Transverse colon (tissue), 4 donors: ENCODE results near the gene NYNRIN.

Experiments
- CTCF ChIP-seq, 5 experiments: fragments of 200-600 bp in 3 of 5; fragments of 450-650 bp in 2 of 5; sonication (generic) in 3 of 5; IDR thresholded peaks; 1 replicate in 2 of 5; 2 replicates in 3 of 5; pipeline ENCODE4 v1.5.1; 2016 to 2017; ENCODE audit warnings: antibody characterized with exemption in 5 of 5, inconsistent platforms in 3 of 5, mild to moderate bottlenecking in 2 of 5, moderate library complexity in 1 of 5
- EP300 ChIP-seq: sonication (generic); formaldehyde crosslinking; IDR thresholded peaks from one replicate; pipeline ENCODE4 v1.6.1; 2017; ENCODE audit warnings: antibody characterized with exemption, low read depth
- POLR2A ChIP-seq: fragments of 450-650 bp; IDR thresholded peaks from one replicate; pipeline ENCODE4 v1.6.1; 2016; ENCODE audit warnings: antibody characterized with exemption, mild to moderate bottlenecking, moderate library complexity
- POLR2AphosphoS5 ChIP-seq, 3 donors: sonication (generic); formaldehyde crosslinking; IDR thresholded peaks; one replicate each; pipeline ENCODE4 v1.6.1; 2016; ENCODE audit warnings: antibody characterized with exemption in 3 of 3

- TF ChIP-seq CTCF (IDR thresholded peaks at IDR 0.05) (no peak), EP300 (no peak), POLR2A (no peak), POLR2AphosphoS5 (IDR thresholded peaks at IDR 0.05) (no peak)
Measured at GRCh38 chr14:24379907-24380730, 18.7 kb upstream of the NYNRIN start.
